ENCODE measurements around the gene ANKRD34A. TPM values are rescaled to one million over a fixed set of nuclear protein-coding genes. Genes with fewer than 3 reads are reported as not detected.

Gene ANKRD34A
- total RNA-seq, 1 donor from 2014 or later: 0.62 TPM

DNA sequence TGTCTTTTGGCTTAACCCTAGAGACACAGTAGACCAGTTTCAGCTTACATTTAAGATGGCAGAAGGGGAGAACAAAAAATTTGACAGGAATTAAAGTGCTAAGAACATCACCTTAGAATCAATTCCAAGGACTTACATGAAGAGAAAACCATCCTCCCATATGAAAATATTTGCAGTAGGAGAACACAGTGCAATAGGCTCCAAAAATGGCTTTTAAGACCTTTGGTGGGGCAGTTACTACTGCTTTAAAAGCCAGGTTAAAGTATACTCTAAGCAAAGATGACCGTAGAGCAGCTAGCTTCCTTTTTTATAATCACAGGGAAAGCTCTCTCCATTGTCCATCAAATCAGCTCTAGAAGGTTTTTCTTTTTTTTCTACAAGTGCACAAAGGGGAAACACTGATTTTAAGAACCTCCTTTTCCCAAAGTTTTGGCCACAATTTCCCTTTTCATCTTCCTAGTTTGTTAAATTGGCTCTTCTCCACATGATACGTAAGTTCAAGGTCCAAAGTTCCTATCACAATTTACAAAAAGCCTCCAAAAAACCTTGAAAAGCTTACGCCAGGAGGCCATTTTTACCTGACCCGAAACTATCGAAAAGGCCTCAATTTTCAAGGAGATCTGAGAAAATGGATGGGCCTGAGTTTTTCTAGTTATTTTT is 28.7 kb upstream of the ANKRD34A start:
- intact Hi-C loops (cut with DNase I): no loop called here
- ATAC-seq (no peak), DNase-seq (ENCODE audit: missing footprints) (no peak)

DNA sequence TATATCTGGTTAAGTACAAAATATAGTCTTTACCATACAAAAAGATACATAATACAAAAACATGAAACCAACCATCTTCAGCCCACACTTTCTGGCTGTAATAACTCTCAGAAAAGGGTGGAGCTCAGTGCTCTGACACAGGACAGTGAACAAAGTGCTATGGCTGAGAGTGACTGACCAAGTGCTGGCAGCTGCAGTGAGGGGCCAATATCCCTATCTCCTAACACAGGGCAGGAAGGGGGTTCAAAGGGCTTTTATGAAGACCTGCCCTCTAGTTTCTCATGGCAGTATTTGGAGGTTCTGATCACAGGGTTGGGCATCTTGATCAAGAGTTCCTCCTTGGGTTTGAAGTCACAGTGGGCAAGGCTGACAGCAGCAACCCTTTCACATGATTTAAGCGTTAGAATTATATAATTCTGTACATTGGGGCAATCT is 28.1 kb upstream of the ANKRD34A start:
- no peak for DNase-seq (ENCODE audit: missing footprints)
- ATAC-seq: no peak
- intact Hi-C loops (cut with DNase I): no loop called here

DNA sequence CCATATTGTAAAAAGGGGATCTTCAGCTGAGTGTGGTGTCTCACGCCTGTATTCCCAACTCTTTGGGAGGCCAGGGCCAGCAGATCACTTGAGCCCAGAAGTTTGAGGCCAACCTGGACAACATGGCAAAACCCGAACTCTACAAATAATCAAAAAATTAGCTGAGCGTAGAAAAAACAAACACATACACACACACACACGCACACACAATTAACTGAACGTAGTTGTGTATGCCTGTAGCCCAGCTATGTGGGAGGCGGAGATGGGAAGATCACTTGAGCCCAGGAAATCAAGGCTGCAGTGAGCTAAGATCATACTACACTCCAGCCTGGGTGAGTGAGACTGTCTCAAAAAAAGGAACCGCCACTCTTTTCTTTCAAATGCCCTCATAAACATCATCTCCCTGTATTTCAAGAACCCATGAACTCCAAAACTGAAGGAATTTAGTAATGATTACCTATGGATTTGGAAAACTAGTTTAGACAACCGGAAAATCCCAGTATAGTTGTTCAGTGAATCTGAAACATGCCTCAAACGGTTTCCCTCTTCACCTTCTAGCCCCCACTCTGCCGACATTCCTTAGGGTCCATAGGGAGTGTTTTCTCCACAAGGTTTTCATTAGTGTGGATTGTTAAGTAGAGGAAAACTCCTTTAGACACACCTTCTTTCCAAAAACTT is 27.5 kb upstream of the ANKRD34A start:
- ATAC-seq: peak; percentile 28
- intact Hi-C loops (cut with DNase I): no loop called here
- DNase-seq (ENCODE audit: missing footprints): no peak

DNA sequence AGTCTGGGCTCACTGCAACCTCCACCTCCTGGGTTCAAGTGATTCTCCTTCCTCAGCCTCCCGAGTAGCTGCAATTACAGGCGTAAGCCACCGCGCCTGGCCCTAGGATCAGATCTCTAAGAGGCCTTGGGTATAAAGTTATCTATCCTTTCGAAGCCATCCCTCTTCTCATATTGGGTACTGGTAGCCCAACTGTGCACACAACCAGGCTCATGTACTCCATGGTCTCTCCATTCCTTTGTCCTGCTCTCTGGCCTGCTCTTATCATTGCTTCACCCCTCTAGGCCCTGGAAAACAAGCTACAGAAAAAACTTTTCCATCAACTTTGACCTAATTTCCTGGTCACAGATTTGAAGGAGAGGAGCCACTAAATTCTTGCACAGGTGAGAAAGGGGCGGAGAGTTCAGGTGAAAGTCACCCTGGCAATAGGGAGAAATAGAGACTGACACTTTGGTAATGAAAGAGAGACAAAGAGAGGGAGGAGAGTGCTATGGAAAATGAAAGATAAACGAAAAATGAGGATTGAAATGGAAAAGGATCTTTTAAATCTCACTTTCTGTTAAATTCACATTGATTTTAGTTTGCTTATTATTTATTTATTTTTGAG is 26.0 kb upstream of the ANKRD34A start:
- intact Hi-C loops (cut with DNase I): no loop called here
- ATAC-seq (peak; percentile 18), DNase-seq (ENCODE audit: missing footprints) (no peak)

DNA sequence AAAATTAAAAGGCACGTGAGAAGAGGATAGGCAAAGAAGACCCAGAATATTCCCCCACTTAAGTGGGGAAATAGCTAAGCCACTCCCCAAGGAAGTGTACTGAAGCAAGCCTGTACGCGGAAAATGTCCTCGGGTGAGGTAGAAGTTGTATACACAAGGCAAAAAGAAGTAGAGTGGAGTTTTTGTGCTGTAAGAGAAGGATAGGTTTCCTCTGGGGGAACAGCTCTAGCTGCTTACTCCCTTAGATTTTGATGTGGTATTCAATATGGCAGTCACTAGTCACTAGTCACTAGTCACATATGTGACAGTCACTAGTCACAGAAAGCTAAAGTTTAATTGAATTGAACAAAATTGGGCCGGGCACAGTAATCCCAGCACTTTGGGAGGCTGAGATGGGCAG is 24.4 kb upstream of the ANKRD34A start:
- intact Hi-C loops (cut with DNase I): no loop called here
- ATAC-seq: no peak
- DNase-seq (ENCODE audit: missing footprints): no peak

DNA sequence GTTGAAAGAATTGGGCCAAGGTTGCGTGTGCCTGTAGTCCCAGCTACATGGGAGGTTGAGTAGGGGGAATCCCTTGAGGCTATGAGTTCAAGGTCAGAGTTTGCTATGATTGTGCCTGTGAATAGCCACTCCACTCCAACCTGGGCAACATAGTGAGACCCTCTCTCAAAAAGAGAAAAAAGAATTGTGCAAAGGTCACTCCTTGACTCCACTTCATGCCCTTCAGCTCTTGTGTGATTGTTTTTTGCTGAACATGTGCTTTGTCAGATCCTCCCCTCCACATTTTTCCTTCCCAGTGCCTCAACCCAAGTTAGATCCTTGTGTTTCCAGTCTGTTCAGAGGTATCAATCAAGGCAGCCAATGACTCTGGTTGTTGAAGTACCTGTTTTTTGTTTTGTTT is 23.6 kb upstream of the ANKRD34A start:
- intact Hi-C loops (cut with DNase I): no loop called here
- no peak for DNase-seq (ENCODE audit: missing footprints)
- ATAC-seq: no peak

DNA sequence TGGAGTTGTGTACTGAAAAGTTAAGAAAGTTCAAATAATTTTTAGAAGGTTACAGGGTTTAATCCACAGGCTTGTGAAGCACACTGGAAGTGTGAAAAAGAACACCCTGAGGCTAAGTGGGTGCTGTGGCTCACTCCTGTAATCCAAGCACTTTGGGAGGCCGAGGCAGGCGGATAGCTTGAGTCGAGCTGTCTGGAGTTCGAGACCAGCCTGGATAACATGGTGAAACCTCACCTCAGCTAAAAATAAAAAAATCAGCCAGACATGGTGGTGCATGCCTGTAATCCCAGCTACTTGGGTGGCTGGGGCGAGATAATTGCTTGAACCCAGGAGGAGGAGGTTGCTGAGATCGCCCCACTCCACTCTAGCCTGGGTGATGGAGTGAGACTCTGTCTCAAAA is 22.2 kb upstream of the ANKRD34A start:
- DNase-seq (ENCODE audit: missing footprints): no peak
- ATAC-seq: no peak
- intact Hi-C loops (cut with DNase I): loop anchor here (1.0 kb wide), 1 partner anchor 8 kb away; no protein-coding TSS in a partner anchor

DNA sequence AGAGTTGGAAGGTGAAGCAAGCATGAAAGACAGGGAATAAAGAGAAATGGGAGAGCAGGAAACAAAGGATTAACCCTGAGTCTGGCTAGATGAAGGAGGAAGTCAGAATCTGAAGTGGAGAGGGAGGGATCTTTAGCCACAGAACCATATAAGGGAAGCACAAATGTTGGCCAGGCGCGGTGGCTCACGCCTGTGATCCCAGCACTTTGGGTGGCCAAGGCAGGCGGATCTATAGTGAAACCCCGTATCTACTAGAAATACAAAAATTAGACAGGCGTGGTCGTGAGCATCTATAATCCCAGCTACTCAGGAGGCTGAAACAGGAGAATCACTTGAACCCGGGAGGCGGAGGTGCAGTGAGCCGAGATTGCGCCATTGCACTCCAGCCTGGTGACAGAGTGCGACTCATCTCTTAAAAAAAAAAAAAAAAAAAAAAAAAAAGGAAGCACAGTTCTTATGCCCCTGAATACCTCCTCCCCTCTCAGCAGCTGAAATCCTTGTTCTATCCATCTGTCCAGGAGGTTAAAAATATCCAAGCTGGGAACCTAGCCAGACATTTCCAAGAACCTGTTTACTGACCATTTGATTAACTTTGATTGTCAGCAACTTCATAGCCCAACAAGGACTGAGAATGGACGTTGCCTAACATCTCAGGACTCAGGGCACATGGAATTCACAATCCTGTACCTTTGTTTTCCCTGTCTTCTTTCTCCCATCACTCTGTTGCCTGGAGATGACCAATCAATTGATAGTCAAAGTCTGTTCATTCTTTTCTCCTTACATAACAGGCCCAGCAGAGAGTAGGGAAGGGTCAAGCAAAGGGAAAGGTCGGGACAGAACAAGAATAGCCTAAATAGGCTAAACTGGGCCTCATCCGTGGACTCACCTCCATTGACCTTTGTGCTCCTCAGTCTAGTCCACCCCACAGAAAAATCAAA is 21.4 kb upstream of the ANKRD34A start:
- ATAC-seq (peak; percentile 45), DNase-seq (ENCODE audit: missing footprints) (peak; percentile 83)
- intact Hi-C loops (cut with DNase I): loop anchor here (1.0 kb wide), 1 partner anchor 9 kb away; no protein-coding TSS in a partner anchor

DNA sequence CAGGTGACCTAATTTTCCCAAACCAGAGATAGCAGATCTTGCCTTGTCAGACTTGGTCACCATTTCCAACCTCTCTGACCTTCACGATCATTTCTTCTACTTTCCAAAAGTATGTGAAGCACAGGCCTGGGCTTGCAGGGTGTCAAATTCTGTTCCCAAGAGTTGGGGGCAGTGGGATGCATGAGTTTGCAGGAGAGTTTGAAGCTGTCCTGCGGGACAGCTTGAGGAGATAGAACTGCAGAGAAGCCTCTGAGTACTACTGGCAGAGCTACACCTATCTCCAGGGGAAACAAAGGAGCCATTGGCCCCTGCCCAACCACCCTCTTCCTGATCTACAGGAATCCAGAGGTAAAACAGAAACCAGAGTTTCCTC is 20.7 kb upstream of the ANKRD34A start:
- DNase-seq (ENCODE audit: missing footprints): no peak

DNA sequence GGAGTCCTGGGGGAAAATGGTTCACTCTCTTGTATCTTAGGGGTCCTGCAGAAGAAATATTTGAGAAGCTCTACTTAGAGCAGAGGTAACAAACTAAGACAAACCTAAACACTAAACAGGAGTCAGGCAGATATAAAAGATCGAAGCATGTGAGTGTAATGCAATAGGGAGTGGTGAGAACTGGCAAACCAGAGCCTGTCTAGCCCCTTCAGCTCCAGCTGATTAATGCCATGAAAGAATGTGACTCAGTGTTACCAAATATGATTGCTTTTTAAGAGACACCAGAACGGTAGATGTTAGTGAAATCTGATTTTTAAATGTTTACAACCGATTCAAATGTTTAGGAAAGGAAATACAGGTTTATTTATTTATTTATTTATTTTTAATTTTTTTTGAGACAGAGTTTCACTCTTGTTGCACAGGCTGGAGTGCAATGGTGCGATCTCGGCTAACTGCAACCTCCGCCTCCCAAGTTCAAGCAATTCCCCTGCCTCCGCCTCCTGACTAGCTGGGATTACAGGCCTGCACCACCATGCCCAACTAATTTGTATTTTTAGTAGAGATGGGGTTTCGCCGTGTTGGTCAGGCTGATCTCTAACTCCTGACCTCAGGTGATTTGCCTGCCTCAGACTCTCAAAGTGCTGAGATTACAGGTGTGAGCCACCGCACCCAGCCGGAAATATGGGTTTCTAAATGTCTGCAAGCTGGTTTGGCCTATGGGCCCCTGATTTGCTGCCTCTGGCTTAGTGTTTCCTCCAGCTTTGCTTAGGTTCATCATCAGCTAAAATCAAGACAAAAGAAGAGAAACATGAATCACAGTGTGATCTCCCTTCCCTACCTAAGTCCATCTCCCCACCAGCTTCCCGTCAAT is 19.8 kb upstream of the ANKRD34A start:
- DNase-seq (ENCODE audit: missing footprints) (no peak), ATAC-seq (no peak)
- intact Hi-C loops (cut with DNase I): no loop called here

More for the DNA sequence above, 20.7 kb upstream of the ANKRD34A start:
- intact Hi-C loops (cut with DNase I): no loop called here
- ATAC-seq: no peak

DNA sequence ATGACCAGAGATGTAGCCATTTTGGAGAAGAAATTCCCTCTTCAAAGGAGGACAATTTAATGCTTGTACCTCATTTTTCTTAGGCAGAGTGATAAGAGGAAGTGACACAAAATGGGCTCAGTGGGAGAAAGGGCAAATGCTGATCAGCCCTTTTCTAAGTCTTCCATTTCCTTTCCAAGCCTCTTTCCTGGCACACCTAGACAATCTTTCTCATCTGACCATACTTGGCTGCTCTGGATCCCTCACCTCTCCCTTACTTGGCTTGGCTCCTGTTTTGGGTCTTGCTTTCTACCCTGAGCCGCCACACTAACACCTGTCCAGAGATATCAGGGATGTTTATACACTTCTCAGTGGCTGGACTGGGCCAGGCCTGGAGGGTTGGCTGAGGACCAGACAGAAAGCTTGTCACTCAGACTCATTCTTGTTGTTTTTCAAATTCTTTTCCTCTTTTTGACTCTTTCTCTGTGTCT is 18.9 kb upstream of the ANKRD34A start:
- no peak for ATAC-seq
- intact Hi-C loops (cut with DNase I): no loop called here
- no peak for DNase-seq (ENCODE audit: missing footprints)

DNA sequence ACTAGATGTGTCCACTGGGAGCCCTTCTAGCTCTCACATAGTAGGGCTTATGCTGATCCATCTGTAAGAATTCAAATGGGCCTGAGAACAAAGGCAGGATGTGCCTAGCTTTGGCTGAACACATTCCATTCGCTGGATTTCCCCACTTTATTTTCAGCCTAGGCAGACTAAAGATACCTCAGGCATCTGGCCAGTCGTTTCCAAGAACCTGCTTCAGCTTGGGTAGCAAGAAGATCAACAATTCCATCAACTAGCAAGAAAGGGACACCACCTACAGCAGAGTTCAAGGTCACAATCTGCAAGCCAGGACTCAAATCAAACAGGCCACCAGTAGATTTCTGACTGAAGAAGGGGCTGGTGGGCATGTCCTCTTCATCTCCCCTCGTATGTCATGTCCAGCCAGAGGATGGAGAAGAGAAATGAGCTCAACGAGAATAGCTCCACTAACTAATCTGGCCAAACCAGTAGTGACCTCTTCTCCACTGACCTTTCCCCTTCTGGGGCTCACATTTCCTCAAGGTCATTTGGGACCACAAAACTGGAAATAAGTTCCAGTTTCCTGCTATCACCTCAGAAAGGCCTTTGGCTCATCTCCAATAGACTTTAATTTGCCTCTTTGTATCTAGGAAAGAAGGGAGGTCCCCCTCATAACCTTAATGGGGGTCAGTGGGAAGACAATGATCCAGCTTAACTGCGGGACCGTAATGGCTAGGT is 17.8 kb upstream of the ANKRD34A start:
- intact Hi-C loops (cut with DNase I): no loop called here
- DNase-seq (ENCODE audit: missing footprints) (no peak), ATAC-seq (no peak)

DNA sequence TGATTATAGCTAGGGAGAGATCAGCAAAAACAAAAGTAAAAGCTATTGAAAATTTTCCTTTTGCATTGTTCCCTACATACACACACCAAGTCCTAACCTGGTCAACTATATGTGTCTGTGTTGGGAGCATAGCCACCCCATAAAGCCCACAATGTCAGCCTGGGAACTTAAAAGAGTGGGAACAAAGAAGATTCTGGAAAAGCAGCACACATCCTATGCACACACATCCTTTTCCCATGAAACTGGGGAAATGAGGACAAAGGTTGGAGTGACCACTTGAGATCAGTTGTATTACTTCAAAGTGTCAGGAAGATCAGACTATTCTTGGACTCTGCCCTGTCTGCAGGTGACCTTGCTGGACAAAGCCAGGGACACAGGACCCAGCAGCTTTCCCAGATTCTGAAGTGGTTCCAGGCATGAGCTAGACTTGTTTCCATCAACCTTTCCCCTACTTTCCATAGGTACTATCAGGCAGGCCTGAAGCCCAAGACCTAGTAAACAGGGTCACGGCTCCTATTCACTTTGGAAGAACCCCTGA is 16.2 kb upstream of the ANKRD34A start:
- peak; percentile 38 for ATAC-seq
- intact Hi-C loops (cut with DNase I): no loop called here
- DNase-seq (ENCODE audit: missing footprints): no peak

DNA sequence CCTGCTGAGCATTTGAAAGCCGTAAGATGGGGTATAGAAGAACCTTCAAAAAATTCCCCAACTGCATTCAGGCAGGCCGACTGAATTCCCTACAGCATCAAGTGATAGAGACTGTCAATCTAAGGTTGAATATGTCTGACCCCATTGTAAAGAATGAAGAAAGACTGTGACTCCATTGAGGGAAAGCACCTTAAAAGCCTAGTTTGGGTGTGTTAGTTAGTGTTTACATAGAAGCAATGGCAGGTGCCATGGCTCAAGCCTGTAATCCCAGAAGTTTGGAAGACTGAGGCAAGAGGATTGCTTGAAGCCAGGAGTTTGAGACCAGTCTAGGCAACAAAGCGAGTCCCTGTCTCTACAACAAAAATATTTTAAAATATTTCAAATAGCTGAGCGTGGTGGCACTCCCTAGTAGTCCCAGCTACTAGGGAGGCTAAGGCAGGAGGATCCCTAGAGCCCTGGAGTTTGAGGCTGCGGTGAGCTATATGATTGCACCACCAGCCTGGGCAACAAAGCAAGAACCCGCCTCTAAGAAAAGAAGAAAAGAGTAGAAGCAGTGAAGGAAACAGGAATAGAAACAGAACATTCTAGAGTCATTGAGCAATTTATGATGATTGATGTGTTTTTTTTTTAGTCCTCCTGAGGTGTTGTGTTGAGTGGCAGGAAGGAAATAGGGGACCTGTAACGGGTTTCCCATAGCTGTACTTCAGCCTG is 15.5 kb upstream of the ANKRD34A start:
- no peak for ATAC-seq
- intact Hi-C loops (cut with DNase I): loop anchor here (1.0 kb wide), 1 partner anchor 19 kb away; no protein-coding TSS in a partner anchor
- DNase-seq (ENCODE audit: missing footprints): no peak

DNA sequence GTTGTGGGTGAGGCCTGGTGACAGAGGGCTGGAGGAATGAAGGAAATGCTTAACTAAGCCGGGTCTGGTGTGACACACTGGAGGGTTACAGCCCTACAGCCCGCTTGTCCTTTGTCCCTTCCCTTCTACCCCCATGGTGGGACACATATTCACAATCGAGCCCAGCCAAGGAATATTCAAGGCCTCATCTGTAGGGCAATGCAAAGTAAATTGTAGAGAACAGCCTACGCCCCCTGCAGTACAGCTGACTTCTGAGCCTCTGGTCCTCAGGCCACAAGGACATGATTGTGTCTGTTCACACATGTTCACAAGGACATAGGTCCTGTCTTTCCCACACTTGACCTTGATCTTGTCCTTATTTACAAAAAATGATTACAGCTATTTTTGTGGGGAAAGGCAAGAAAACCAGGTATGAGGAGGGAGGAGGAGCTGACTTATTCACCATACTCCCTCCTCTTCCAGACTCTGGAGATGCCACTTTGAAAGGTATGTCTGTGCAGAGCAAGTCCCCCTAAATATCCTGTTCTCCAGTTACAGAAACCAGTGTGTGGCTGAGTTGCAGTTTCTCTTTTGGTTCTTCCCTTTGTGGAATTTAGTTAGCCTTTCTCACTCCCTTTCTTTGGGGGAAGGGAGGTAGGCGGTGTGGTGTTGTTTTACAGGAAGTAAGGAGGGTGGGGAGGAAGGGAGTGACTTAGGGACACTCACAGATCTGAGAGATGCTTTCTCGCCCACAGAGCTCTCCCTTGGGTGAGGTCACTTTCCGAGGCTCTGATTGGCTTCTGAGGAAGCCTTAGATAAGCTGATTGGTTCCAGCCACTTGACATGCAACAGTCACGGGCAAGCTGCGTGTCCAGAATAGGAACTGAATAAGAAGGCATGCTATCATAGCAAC is 14.7 kb upstream of the ANKRD34A start:
- peak; percentile 95 for DNase-seq (ENCODE audit: missing footprints)
- peak; percentile 94 for ATAC-seq
- intact Hi-C loops (cut with DNase I): loop anchor here (1.0 kb wide), 1 partner anchor 20 kb away; no protein-coding TSS in a partner anchor

DNA sequence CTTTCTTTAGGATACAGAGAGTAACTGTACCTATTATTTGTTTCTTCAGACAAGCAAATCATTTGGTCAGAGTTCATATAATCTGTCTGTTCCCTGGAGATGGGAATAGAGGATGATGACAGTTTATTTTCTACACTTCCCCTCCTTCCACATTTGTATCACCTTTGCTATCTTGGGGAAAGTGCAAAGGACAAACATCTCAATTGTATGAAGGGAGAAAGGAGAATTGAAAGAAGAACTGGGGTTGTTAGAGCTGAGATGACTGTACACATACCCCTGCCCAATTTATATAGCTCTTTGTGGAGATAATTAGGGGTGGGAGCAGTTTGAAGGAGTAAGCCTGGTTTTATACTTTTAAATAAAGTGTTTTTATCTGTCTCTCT is 14.1 kb upstream of the ANKRD34A start:
- no peak for DNase-seq (ENCODE audit: missing footprints)
- intact Hi-C loops (cut with DNase I): no loop called here
- no peak for ATAC-seq
